ENCODE data around the gene ARMS2.

The ARMS2 gene

DNA sequence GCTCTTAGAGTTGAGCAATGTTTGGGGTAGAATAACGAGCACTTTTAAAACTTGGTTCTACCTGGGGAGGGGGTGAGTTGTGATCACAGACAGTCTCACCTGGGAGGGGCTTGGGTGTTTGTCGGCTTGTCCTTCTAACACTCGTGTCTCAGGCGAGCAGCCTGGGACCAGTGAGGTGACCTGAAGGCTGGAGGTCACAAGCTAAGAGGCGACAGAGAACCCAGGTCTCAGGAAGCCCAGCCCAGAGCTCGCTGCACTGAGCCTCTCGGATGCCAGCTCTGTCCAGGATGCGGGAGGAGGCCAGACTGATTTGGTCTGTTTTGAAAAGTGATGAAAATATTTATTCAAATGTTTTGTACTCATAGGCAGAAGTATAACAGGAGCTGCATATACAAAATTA is 18.7 kb downstream of the ARMS2 start:
- DNase-seq (ENCODE audit: low spot score): no peak

DNA sequence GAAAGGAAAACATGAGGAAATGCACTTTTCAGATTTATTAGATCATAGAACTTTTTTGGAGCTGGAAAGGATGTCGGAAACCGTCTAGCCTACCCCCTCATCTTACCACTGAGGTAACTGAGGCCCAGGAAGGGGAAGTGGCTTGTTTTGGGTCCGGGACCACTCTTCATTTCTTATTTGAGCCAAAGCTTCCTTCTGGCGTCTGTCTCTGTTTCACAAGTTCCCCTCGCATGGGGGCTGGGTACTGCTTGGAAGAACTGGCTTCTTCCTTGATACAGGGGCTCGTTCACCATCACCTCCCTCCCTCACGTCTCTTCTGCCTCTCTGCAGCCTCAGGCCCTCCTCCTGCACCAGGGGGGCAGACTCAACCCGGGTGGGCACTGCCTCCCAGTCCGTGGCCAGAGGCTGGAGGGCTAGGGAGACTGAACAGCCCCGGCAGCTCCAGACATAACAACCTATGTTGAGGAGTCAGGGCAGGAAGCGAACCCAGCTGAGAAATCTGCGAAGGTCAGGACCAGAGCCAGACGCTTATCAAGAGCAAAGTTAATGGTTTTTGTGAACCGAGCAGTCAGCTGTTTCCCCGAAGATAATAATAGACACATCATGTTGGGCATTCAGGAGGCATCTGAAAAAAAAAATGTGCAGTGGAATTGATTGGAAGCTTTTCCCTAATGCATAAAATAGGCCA is 19.8 kb downstream of the ARMS2 start:
- peak; percentile 92 for DNase-seq (ENCODE audit: low spot score)

DNA sequence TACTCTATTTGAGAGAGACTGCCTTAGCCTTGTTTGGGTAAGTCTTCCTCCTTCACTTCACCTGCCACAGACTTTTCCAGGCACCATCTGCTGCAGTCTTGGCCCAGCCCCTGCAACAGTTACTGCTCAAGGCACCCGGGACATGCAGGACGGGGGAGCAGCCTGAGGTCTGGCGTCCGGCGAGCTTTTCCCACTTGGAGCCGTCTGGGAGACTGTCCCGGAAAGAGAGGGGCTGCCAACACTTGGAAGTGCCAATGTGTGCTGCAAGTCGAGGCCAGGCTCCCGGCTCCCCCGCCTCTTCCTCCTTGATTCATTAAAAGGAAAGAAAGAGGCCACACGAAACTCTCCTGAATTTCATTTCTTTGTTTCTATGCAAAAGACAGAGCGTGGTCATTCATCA is 20.6 kb downstream of the ARMS2 start:
- no peak for DNase-seq (ENCODE audit: low spot score)

DNA sequence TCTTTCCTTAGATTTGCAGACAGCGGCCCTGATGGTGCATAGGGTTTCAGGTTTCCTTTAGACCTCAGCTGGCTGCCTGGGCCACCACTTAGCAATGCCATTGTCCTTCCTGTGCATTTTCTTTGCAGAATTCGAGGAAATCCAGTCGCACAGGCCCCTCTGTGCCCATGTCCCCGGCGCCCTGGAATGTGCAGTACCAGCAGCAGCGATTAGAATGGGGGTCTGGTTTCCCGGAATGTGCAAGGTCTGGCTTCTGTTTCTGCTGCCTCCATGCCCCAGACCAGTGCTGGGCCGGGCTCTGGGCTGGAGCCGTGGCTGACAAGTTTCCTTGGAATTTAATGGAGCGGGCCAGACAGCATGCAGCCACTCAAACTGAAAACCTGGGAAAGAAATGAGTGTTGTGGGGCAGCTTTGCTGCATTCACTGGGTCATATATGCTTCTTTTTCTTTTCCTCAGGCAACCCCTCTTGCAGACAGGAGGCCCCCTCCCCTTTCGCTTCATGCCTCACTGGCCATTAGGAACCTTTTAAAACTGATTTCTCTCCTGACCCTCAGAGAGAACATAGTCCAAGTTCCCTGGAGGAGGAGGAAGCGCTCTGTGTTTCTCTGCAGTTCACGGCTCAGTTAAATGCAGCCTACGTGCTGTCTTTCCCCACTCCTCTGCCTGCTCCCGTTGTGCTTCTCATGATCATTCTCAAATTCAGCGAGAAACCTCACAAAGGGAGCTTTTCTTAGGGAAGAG is 21.3 kb downstream of the ARMS2 start:
- DNase-seq (ENCODE audit: low spot score): no peak

DNA sequence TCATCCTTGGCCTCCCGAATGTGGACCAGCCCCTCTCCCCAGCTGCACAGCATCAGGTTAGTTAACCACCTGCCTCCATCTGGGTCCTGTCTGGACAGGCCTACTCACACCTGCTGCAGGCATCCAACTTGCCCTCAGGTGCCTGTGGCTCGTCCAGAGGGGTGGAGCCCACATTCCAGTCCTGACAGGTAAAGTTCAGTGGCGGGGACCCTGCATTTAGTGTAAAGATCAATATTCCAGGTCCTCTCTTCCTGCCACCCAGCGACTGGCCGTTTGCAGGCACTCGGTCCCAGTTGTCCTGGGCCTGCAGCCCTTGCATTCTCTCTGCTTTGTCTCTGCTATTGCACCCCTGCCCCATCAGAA is 21.9 kb downstream of the ARMS2 start:
- no peak for DNase-seq (ENCODE audit: low spot score)

DNA sequence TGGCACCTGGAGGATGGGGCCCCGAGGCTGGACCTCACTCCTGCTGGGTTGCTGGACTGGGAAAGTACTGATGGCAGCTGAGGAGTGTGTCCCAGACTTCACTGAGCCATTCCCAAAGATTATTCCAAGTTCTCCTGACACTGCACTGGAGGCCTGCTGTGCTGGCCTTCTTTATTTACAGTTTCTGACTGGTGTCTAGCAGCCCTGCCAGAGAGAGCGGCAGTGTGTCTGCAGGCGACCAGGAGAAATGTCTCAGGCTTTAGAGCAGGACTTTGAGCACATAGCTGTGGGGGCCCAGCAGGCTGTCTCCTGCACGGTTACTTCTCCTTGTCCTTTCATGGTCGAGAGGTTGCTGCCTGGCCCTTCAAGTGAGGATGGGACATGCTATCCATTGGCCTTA is 23.0 kb downstream of the ARMS2 start:
- no peak for DNase-seq (ENCODE audit: low spot score)

DNA sequence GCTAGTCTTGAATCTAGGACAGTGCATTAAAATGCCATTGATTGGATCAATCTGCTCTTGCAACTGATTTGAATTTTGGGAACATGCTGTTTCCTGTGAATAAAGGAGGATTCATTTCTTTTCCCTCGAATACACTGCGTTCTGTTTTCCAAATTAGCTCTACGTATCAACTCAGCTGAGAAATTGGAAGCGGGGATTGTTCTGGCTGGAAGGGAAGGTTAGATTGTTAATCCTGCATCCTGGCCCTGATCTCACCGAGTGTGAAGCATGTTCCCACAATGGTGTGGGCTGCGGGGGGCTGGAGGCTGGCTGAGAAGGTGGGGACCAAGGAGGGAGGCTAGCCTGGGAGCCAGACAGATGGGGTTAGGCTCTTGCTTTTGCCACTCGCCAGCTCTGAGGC is 24.5 kb downstream of the ARMS2 start:
- DNase-seq (ENCODE audit: low spot score): no peak

DNA sequence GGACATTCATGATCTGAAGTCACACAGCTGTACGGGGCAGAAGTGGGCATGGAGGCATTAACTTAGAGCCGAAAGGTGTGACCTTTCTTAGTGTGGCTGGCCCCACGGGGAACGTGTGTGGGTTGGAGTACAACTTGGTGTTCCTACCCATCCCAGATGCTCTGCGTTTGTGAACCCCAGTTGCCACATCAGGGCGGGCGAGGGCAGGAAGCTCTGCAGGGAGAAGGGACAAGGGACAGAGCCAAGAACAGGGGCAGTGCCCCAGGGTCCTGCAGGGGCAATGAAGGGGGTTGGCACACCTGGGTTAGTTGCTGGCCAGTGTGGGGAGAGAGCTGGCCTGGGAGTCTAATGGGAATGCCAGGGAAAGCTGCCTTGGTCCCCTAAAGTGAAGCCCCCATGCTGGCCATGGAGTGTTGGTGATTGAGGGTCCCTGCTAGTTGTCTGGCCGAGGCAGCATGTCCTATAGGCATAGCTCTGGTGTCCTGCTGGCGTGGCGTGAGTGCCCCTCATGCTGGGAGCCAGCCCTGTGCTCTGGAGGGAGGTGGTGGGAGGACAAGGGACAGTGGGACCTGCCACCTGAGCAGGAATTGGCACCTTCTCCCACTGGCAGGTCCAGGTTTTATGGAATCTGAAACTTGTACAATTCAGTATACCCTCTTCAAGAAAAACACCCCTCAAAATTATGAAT is 25.8 kb downstream of the ARMS2 start:
- no peak for DNase-seq (ENCODE audit: low spot score)

DNA sequence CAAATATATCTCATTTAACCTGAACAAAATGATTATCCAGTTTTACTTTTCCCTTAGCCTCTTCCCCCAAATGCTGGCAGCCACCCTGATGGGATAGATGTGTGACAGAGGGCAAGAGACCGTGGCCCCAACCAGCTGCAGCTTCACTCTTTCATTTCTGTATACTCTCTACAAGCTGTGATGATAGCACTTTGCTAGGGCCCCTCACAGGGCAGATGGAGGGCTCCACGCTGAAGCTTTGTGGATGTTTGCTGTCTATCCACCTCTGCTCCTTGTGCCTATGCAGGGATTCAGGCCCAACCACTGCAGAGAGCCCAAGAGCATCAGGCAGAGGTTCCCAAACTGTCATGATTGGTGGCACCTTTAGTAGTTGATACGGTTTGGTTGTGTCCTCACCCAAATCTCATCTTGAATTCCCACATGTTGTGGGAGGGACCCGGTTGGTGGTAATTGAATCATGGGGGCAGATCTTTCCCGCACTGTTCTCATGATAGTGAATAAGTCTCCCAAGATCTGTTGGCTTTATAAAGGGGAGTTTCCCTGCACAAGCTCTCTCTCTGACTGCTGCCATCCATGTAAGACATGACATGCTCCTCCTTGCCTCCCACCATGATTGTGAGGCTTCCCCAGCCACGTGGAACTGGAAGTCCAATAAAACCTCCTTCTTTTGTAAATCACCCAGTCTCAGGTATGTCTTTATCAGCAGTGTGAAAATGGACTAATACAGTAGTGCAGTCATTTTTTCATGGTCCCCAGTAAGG is 27.0 kb downstream of the ARMS2 start:
- no peak for DNase-seq (ENCODE audit: low spot score)

DNA sequence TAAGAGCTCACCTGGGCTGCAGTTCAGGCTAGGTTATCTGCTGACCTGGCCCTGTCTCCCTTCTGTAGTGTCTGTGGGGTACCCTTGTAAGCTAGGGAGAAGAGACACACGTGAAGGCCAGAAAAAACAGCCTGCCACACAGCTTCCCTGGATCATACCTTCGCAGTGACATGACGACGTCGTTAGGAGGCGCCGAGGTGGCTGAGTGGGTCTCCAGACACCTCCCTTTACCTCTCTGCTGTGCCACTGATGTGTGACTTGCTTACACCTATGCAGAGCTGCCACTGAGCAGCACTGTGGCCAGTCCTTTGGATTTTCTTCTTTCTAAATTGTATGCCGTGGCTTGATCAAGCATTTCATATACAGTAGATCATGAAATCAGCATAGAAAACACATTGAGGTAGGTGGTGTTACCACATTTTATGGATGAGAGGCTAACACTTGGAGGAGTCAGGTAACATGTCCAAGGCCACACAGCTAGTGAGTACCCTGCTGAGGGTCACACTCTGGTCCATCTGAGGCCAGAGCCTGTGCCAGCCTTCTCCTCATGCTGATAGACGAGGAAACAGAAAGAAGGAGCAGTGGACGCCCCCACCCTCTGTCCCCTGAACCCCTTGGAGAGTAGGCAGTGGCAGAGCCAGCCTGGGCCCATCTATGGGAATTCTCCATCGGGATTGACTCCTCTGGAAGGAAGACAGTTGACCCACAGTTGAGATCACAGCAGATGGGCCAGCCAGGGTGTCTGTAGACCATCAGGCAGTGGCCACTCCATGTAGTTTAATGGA is 30.0 kb downstream of the ARMS2 start:
- DNase-seq (ENCODE audit: low spot score): no peak

DNA sequence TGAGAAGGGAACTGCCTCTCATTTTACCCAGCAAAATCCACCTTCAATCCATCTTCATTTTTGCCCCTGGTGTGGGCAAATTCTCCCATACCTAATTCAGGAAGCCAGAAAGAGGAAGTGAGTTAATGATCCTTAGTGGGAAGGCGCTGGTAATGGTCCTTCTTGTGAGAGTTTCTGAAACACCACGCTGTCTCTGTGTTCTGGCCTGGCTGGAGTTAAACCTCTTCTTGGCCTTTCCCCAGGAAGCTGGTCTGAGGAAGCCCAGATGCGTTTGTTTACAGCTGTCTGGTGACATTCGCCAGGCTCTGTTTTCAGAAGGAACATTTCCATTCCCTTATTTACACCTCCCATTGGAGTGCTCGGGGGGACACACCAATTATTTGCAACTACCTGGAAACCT is 31.2 kb downstream of the ARMS2 start:
- DNase-seq (ENCODE audit: low spot score): no peak

DNA sequence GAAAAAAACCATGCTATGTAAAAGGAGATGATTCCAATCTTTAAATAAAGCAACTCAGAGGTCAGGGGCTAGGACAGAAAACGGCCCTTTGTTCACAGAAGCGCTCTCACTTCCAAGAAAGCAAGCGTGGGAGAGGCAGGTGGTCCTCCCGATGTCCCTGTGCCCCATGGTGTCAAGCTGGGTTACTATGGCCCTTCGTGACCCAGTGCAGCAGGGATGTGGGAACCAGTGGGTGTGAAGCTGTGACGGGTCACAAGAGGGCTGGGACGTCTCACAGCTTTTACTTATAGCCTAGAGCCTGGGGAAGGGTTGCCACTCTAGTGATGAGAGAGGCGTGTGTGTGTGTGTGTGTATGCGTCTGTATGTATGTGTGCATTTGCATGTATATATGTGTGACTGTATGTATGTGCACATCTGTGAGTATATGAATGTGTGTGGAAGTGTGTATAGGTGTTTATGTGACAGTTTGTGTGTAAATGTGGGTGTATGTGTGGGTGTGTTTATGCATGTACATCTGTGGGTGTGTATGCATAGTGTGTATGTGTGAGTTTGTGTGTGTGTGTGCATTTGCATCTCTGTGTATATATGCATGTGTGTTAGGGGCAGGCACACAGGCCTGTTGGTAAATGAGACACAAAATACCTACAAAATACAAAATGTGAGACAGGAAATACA is 32.1 kb downstream of the ARMS2 start:
- no peak for DNase-seq (ENCODE audit: low spot score)

DNA sequence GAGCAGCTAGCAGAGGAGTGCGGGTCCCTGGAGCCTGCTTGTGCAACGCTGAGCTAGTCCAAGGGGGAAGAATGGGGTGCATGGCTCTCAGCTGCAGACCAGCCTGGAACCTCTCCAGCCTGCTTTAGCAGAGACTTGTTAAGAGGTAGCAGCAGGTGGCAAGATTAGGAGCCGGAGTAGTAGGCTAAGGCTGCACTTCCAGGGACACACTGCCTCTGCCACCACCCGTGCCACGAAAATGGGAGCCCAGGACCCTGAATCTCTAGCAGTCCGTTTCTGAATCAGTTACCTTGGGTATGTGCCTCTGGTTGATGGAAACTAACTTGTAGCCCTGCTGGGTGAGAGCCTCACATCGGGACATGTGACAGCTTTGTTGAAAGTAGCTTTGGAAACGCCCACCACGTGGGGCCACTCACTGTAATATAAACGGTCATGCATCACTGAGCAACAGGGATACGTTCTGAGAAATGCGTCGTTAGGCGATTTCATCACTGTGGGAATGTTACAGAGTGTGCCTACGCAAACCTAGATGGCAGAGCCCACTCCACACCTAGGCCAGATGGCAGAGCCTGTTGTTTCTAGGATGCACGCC is 32.8 kb downstream of the ARMS2 start:
- no peak for DNase-seq (ENCODE audit: low spot score)

DNA sequence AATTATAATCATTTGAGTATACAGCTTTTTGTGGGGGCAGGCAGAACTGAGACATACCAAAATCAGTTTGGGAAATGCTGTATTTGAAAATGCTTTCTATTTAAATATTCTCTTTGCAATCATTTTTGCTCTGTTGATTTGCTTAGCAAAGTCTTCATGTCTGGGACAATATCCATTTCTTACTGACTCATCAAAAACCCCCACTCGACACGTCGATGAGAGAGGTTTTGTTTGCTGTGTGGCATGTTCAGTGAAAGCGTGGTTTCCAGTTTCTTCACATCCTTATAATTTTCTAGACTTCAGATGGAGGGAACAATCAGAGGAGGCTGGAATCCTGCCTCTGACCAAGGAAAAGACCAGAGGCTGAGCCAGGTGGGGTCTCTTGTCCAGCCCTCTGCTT is 35.8 kb downstream of the ARMS2 start:
- DNase-seq (ENCODE audit: low spot score): no peak

DNA sequence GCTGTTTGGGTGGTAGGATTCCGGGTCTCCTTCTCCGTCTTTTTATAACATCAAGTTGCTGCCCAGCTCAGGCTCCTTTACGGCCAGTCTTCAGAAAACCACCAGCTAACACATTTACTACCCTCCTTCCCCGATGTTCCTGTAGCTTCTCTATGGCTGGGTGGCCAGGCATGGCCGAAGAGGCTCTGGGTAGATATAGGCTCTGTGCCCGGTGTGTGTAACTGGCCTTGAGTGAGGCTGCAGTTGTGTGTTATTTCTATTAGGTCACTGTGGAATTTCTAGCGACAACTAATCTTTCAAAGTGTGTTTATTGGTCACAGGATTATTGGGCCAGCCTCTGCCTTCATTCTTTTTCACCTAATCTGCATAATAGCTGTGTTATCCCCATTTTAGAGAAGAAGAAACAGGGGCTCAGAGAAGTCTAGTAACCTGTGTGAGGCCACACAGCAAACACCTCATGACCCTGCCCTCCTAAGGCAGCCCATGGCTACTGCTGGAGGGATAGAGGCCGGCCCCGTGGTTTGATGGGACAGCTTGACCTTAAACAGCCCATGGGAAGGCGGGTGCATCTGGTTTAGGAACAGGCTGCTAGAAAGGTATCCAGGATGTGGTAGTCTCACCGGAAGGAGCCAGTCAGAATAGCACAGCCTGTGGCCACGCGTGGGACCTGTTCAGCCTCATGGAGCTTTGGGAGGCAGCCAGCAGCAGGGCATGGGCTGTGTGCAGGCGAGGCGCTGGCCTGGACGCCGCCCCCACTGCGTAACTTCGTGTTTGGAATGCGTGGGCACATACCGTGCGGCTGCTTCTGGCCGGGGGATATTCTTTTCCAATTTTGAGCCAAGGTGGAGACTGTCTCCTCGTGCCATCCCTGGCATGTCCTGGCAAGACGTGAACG is 36.6 kb downstream of the ARMS2 start:
- DNase-seq (ENCODE audit: low spot score): no peak

DNA sequence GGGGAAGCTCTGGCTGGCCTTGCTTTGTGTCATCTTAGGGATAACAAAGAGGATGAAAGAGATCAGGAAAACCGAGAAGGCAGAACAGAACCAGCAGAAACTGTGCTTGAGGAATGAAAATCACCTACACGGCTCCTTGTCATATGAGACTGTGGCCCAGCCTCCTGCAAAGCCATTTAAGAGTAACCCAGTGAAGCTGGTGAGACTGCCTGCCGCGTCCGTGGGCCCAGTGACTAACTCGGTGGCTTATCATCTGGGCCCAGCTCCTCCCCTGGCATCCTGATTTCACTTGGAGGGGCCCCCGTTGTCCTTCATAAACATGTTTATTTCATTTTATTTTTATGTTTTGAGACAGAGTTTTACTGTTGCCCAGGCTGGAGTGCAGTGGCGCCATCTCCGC is 37.6 kb downstream of the ARMS2 start:
- DNase-seq (ENCODE audit: low spot score): no peak

DNA sequence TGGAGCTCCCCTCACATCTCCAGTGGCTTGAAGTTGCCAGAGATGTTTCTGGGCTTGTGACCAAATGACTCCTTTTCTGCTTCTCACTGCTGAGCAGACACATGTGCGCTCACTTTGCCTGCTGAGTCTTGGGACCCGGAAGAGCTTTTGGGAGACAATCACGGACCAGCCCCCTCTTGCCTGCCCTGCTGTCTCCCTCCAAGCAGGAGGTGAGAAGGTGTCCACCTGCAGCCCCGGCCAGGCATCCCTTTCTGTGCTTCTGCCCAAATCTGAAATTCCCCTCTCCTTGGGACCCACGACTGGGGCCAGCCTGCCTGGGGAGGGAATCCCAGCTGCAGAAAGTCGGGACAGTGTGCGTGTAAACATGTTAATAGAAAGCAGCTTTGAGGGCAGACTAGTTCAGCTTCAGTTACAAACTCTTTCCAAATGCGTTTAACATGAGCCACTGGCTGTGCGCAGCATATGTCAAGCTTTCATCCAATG is 38.6 kb downstream of the ARMS2 start:
- no peak for DNase-seq (ENCODE audit: low spot score)

DNA sequence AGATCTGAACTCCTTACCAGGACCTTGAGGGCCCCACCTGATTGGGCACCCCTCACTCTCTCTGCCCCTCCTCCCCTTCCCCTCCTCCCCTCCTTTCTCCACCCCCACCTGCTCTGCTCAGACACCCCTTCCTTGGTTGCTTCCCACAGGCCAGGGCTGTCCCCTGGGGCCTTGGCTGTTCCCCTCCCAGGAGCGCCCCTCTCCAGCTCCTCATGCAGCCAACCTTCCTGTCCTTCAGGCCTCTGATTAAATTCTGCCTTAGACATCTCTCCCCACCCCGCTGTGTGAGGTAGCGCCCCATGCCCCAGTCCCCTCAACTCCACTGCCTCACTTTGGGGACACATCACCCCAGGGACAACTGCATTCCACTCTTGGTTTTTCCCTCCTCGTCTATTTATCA is 39.3 kb downstream of the ARMS2 start:
- DNase-seq (ENCODE audit: low spot score): no peak

DNA sequence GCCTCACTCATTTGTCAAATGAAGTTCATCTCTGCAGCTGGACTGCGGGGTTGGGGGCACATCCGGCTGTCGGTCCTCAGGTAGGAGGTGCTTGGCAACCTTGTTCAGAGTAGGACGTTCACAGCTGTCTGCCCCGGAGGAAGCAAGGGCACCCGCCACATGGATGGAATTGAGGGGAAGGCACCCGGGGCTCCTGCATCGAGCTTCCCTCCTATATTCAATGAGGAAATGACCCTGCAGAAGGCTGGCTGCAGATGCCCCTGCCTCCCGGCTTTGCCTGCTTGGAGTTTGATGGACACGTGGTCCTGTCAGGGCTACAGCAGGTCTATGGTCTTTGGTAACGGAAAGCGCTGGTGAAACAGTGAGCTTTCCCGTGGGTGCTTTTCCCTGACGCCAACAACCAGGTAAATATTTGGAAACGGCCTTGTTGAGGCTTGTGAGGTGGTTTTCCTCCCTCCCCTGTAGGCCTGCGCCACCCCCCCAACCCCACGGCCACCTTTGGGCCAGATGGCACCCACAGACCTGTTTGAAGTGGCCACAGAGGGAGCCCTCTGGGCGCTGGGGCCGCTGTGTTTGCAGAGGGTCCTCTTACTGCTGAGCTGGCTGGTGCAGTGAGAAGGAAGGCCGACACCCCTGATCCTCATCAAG is 39.8 kb downstream of the ARMS2 start:
- no peak for DNase-seq (ENCODE audit: low spot score)
